Ascending aorta (tissue), 2 donors: Measurements from ENCODE around the gene HLTF. TPM values are rescaled to one million over a fixed set of nuclear protein-coding genes. Genes with fewer than 3 reads are reported as not detected.
A peak's percentile ranks its signal among the peaks of the same experiment; 100 is the strongest.

Source experiments
- DNase-seq, 2 donors: peaks; one replicate each; pipeline ENCODE4 v3.0.0-alpha.2; 2019; ENCODE audit warnings: low spot score in 2 of 2
- H3K27ac ChIP-seq, 2 donors: fragments of 200-600 bp; sonication (generic); one replicate each; pipeline ENCODE4 v1.5.1; 2016 to 2017; ENCODE audit warnings: mild to moderate bottlenecking in 1 of 2
- H3K27me3 ChIP-seq: fragments of 200-600 bp; sonication (generic); one replicate; pipeline ENCODE4 v1.5.1; 2017
- H3K36me3 ChIP-seq, 2 donors: fragments of 200-600 bp; sonication (generic); one replicate each; pipeline ENCODE4 v1.5.1; 2016
- H3K4me1 ChIP-seq, 2 donors: fragments of 200-600 bp; sonication (generic); one replicate each; pipeline ENCODE4 v1.5.1; 2016 to 2017; ENCODE audit warnings: mild to moderate bottlenecking in 1 of 2
- H3K4me3 ChIP-seq, 2 donors: fragments of 200-600 bp; sonication (generic); one replicate each; pipeline ENCODE4 v1.5.1; 2016 to 2017; ENCODE audit warnings: mild to moderate bottlenecking in 1 of 2
- H3K9me3 ChIP-seq, 2 donors: fragments of 200-600 bp; sonication (generic); one replicate each; pipeline ENCODE4 v1.5.1; 2016
- CTCF ChIP-seq, 3 experiments: fragments of 200-600 bp in 2 of 3; fragments of 450-650 bp in 1 of 3; sonication (generic) in 2 of 3; IDR thresholded peaks; one replicate each; pipeline ENCODE4 v1.5.1; 2016 to 2019; ENCODE audit warnings: antibody characterized with exemption in 3 of 3, mild to moderate bottlenecking in 1 of 3, moderate library complexity in 1 of 3
- intact Hi-C: fragments of 100-400 bp; cut with DNase I; formaldehyde crosslinking; loops from one replicate; pipeline ENCODE4 v1.15.1; 2023
- total RNA-seq: library from RNA; depleted of rRNA; stranded (reverse); fragments of >200 nt; gene quantifications from one replicate; pipeline ENCODE4 v1.1.0, GENCODE V29; 2016

The HLTF gene
- total RNA-seq, 1 donor from 2014 or later, result 136 TPM

- no peak for DNase-seq
- TF ChIP-seq CTCF (IDR thresholded peaks at IDR 0.05), result no peak
- intact Hi-C loops, result loop anchor here (1.0 to 5.0 kb wide), 2 partner anchors 43 to 114 kb away; partner anchors contain the start of gene HPS3
Observed at GRCh38 chr3:149085828-149086231, 503 bp downstream of the HLTF start.

DNA sequence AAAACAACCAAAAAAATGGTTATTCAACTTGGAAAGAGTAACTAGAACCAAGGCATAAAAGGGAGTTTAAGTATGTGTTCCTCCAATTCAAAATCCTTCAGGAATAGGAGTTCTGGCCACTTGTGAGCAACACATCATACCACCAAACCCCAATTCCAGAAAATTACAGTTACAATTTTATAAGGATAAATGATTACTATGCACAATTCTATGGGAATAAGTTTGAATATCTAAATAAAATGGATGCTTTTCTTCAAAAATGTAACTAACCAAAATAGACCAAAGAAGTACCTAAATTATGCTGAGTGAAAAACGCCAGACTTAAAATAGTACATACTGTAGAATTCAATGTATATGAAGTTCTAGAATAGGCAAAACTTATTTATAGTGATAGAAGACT lies 4.6 kb downstream of the HLTF start:
- no peak overlapping the region for H3K27ac ChIP-seq
- peaks cover 0 to 4% of the 10 kb centered on the region in 2 donors for H3K36me3 ChIP-seq
- TF ChIP-seq CTCF (IDR thresholded peaks at IDR 0.05), result no peak
- no peaks in the 10 kb centered on the region for H3K9me3 ChIP-seq
- no peaks in the 10 kb centered on the region for H3K27me3 ChIP-seq
- intact Hi-C loops, result no loop called here
- H3K4me1 ChIP-seq, result peaks cover 7 to 9% of the 10 kb centered on the region in 2 donors
- H3K4me3 ChIP-seq, result no peak overlapping the region
- DNase-seq, result no peak

More at GRCh38 chr3:149085828-149086231, 503 bp downstream of the HLTF start:
- Histone ChIP-seq H3K27me3 (no peaks in the 10 kb centered on the region), H3K36me3 (peaks cover 0 to 4% of the 10 kb centered on the region in 2 donors), H3K4me1 (peaks cover 4 to 6% of the 10 kb centered on the region in 2 donors), H3K9me3 (no peaks in the 10 kb centered on the region), H3K27ac (peak overlapping the region; percentile 3 to 74), H3K4me3 (peak overlapping the region; percentile 74 to 84)

DNA sequence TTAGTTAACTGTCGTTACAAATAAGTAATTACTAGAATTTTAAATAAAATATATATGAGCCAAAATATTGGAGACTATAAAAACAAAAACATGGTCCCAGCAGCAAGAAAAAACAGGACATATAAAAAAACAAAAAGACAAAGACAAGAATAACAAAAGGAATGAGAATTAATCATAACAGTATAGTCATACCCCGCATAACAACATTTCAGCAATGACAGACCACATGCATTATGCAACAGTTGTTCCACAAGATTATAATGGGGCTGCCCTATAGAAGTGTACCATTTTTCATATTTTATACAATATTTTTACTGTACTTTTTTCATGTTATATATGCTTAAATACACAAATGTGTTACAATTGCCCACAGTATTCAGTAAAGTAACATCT lies 5.6 kb downstream of the HLTF start:
- Histone ChIP-seq H3K9me3 (no peaks in the 10 kb centered on the region), H3K27me3 (no peaks in the 10 kb centered on the region), H3K36me3 (peaks cover under 1 to 4% of the 10 kb centered on the region in 2 donors), H3K4me3 (no peak overlapping the region), H3K27ac (no peak overlapping the region), H3K4me1 (peaks cover 7 to 9% of the 10 kb centered on the region in 2 donors)
- intact Hi-C loops, result no loop called here
- no peak for DNase-seq
- TF ChIP-seq CTCF (IDR thresholded peaks at IDR 0.05), result no peak

DNA sequence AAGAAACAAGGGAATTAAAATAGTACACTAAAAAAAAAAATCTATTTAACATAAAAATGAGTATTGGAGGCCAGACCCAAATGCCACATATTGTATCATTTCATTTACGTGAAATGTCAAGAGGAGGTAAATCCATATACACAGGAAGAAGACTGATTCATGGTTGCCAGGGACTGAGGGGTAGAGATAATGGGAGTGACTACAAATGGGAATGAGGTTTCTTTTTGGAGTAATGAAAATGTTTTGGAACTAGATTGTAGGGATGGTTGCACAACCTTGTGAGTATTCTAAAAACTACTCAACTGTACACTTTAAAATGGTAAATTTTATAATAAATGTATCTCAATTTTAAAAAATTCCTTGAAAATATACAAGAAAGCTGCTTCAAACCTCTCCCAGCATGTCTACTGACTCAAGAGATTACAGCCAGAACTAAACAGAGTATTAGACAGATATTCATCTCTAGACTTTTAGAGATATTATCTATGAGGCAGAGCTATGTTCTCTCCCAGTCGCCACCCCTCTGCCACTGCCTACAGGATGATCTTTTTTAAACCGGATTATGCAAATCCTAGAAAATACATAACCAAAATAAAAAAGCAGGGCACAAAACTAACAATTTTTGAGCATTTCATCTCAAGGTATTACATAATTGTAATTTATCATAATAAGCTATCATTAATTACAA lies 6.2 kb downstream of the HLTF start:
- Histone ChIP-seq H3K27me3 (no peaks in the 10 kb centered on the region), H3K9me3 (no peaks in the 10 kb centered on the region), H3K27ac (no peak overlapping the region), H3K4me1 (peaks cover 5 to 7% of the 10 kb centered on the region in 2 donors), H3K4me3 (no peak overlapping the region), H3K36me3 (peaks cover 6 to 7% of the 10 kb centered on the region in 2 donors)
- no peak for DNase-seq
- TF ChIP-seq CTCF (IDR thresholded peaks at IDR 0.05), result no peak
- intact Hi-C loops, result no loop called here

DNA sequence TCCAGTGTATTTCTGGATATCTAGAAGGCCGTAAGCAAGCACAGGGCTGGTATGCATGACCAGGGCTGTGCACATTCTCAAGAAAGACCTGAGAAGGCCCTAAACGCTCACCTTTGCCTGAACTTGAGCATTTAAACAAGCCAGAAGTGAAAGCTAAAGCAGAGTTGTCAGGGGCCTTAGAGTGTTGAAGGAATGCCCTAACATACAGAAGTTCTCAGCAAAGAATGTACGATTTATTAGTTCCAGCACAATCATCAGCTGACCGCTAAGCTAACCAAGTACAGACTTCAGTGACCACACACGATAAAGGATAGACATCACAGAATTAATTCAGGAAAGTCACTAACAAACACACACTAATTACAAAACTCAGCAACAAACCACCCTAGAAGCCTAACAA lies 8.7 kb downstream of the HLTF start:
- Histone ChIP-seq H3K4me1 (peaks cover 3% of the 10 kb centered on the region in 2 donors), H3K9me3 (no peaks in the 10 kb centered on the region), H3K27ac (no peak overlapping the region), H3K36me3 (peaks cover 17 to 18% of the 10 kb centered on the region in 2 donors), H3K27me3 (no peaks in the 10 kb centered on the region), H3K4me3 (no peak overlapping the region)
- intact Hi-C loops, result no loop called here
- no peak for DNase-seq
- no peak for TF ChIP-seq CTCF (IDR thresholded peaks at IDR 0.05)
